LNCAP (cell line): Measurements from ENCODE around the gene PROCA1.

Experiments used
- CTCF ChIP-seq: fragments of 450-650 bp; IDR thresholded peaks from 2 replicates; pipeline ENCODE4 v1.5.1; 2017; ENCODE audit warnings: mild to moderate bottlenecking

Gene PROCA1

DNA sequence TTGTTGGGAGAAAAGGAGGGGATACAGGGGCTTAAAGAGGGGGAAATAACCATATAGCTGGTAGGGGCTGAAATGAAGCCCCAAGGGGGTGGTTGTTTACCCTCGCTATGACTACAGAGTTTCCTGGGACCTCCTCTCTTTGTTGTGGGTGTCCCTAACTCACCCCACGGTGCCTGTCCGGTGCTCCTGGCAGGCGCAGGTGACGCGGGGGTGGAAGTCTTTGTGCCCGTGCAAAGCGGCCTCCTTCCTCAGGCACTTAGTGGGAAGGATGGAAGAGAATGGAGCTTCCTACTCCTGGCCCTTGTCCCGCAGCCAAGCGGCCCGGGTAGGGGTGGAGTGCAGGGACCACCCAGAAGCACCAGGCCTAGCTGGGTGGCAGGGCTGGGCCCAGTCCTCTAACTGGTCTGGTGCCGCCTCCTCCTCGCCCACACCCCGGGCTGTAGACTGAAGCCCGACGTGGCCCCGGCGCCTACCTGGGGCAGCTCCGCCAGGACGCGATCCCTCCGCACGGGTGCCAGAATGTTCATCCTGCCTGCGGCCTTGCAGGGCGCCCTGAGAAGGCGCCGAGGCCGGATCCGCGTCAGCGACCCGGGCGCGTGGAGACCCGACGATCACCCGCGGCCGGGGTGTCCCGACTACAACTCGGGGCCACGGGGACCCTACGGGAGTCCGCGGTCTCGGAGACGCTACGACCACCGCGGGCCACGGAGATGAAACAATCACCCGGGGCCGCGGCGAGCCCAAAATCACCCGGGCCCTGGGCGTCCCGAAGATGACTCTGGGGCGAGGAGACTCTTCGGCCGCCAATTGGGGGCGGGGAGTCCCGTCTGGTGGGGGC lies 5.3 kb upstream of the PROCA1 start:
- no peak for TF ChIP-seq CTCF

DNA sequence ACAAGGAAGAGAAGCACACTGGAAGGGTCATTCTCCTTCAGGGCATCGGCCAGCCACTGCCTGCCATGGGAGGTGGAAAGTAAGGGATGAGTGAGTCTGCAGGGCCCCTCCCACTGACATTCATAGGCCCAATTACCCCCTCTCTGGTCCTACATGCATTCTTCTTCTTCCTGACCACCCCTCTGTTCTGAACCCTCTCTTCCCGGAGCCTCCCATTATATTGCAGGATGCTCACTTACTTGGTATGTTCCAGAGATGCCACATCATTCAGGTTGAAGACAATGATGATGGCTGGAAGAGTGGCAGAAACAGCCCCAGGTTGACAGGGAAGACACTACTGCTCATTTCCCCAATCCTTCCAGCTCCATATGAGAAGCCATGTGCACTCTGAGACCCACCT lies 3.5 kb upstream of the PROCA1 start:
- TF ChIP-seq CTCF, result no peak

GRCh38 chr17:28714281-28714680 lies 2.6 kb upstream of the PROCA1 start:
- TF ChIP-seq CTCF, result no peak

DNA sequence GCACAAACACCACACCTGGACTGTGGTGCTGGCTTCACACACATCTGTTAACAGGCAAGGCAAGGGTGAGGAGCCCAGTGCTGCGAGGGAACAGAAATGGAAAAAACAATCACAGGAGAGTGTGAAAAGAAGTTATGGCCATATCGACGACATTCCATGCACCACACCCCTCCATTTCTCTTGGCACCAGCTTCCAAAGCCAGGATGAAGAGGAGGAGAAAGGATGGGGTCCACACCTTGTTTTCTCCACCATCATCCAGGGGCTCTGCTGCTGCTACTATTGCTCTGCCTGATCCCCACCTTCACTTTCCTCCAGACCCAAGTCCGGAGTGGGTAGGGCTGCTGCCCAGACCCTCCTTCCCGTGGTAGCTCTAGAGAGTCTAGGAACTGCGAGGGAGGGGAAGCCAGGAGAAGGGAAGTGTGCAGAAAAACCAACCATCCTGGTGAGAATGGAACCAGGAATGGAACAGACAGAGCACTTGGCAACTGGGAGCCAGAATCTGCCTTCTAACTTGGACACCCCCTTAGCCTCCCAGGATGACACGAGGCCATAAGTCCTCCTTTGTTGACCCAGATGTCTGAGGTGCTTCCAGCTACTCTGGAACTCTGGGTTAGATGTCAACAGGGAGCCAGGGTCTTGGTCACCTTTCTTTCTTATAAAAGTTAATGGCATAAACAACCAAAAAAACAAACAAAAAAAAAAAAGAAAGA lies 1.2 kb upstream of the PROCA1 start:
- TF ChIP-seq CTCF, result no peak

DNA sequence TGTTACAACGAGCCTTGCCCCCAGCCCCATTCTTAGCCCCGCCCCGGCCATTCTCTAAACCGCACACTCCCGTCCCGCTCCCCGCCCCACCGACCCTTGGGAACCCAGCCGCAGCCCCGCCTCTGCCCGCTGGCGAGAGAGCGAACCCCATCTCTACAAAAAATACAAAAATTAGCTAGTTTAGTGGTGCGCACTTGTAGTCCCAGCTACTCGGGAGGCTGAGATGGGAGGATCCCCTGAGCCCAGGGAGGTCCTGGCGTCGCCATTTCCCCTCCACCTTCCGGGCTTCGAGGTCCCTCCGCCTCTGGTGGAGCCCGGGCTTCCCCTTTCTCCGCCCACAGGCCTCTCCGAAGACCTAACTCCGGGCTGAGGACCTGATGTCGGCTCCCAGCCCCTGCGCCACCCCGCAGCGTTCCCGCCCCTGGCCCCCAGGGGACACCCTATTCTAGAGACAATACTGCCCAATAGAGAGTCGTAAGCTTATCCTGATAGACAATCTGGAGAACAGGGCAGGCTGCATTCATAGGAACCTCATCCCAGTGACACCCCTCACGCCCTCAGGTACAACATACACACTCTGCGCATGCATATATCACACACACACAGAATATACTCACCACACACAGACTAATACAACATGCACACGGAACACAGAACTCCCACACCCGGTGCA lies 480 bp upstream of the PROCA1 start:
- TF ChIP-seq CTCF, result no peak

DNA sequence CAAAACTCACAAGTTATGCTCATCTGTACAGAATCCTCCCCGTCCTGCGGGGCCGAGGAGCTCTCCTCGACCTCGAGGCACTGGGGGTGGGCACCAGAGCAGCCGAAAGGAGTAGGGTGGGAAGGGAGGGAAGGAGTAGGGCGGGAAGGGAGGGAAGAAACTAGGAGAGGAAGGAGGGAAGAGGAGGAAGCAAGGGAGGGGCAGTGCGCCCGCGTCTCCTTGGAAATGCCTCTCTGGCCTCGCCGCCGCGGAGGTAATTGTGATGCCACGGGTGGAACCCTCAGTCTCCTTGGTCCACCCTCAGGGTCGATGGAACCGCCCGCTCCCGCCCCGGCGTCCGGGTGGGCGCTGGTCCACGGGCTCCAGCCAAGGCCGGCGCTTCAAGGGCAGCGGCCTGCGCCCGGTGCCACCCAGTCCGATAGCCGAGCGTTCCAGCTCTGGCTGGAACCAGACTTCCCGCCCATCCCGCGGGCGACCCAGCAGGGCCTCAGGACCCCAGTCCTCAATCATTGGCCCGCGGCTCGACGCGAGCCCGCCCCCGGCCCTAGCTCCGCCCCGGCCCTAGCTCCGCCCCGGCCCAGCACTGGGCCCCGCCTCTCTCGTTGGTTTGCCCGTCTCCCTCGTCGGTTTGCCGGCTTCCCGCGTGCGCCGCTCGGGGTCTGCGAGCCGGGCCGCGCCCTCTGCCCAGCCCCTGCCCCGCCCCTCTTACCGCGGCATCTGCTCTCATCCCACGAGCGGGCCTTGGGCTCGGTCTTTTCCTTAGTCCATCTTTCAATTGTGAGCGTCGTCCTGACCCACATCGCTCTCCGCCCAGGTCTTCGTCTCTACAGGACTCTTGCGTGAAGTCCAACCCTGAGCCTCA lies 596 bp downstream of the PROCA1 start:
- no peak for TF ChIP-seq CTCF

- TF ChIP-seq CTCF, result no peak
Measured at GRCh38 chr17:28707339-28707720, 4.4 kb downstream of the PROCA1 start.
